Mesothelial cell of epicardium (in vitro differentiated cells): ENCODE measurements around the gene TMUB1. TPM values are rescaled to one million over a fixed set of nuclear protein-coding genes. Genes with fewer than 3 reads are reported as not detected.

ENCODE experiments used
- DNase-seq, 2 experiments: peaks; one replicate each; pipeline ENCODE4 v3.0.0; 2021; ENCODE audit warnings: low spot score in 2 of 2; ENCODE audit not compliant: unreplicated experiment in 2 of 2
- H3K27ac Mint-ChIP-seq: 2 replicates; pipeline ENCODE4 v1.8.0; 2021; ENCODE audit warnings: mixed read lengths
- H3K27me3 Mint-ChIP-seq: 2 replicates; pipeline ENCODE4 v1.8.0; 2021; ENCODE audit warnings: low read depth, mixed read lengths
- H3K36me3 Mint-ChIP-seq: 2 replicates; pipeline ENCODE4 v1.8.0; 2021; ENCODE audit warnings: mixed read lengths
- H3K4me1 Mint-ChIP-seq: 2 replicates; pipeline ENCODE4 v1.8.0; 2021; ENCODE audit warnings: mixed read lengths
- H3K4me3 Mint-ChIP-seq: 2 replicates; pipeline ENCODE4 v1.8.0; 2021; ENCODE audit warnings: mild to moderate bottlenecking, moderate library complexity, mixed read lengths
- H3K9me3 Mint-ChIP-seq: 2 replicates; pipeline ENCODE4 v1.8.0; 2021; ENCODE audit warnings: mixed read lengths
- total RNA-seq: library from RNA; stranded (reverse); gene quantifications from 3 replicates; pipeline ENCODE4 v1.2.1, GENCODE V29; 2021
- TF ChIP-seq, protein P1 (sequence below): fragments of 200-600 bp; sonication (generic); IDR thresholded peaks from one replicate; pipeline ENCODE4 v1.5.0; 2021; ENCODE audit warnings: antibody characterized with exemption; ENCODE audit not compliant: unreplicated experiment

TMUB1 gene
- total RNA-seq, 1 donor from 2014 or later = 34.7 TPM

- DNase-seq = no peak
- no peaks in the 10 kb centered on the region for H3K9me3 Mint-ChIP-seq
- peaks cover 2% of the 10 kb centered on the region for H3K27me3 Mint-ChIP-seq
- no peak overlapping the region for H3K4me3 Mint-ChIP-seq
- H3K4me1 Mint-ChIP-seq = peaks cover 17% of the 10 kb centered on the region
- H3K27ac Mint-ChIP-seq = peak overlapping the region; percentile 50
- peaks cover 37% of the 10 kb centered on the region for H3K36me3 Mint-ChIP-seq
- TF ChIP-seq, protein P1, sequence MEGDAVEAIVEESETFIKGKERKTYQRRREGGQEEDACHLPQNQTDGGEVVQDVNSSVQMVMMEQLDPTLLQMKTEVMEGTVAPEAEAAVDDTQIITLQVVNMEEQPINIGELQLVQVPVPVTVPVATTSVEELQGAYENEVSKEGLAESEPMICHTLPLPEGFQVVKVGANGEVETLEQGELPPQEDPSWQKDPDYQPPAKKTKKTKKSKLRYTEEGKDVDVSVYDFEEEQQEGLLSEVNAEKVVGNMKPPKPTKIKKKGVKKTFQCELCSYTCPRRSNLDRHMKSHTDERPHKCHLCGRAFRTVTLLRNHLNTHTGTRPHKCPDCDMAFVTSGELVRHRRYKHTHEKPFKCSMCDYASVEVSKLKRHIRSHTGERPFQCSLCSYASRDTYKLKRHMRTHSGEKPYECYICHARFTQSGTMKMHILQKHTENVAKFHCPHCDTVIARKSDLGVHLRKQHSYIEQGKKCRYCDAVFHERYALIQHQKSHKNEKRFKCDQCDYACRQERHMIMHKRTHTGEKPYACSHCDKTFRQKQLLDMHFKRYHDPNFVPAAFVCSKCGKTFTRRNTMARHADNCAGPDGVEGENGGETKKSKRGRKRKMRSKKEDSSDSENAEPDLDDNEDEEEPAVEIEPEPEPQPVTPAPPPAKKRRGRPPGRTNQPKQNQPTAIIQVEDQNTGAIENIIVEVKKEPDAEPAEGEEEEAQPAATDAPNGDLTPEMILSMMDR = no peak
These were observed 40.0 kb upstream of the TMUB1 start for GRCh38 chr7:151123158-151123821.

DNA sequence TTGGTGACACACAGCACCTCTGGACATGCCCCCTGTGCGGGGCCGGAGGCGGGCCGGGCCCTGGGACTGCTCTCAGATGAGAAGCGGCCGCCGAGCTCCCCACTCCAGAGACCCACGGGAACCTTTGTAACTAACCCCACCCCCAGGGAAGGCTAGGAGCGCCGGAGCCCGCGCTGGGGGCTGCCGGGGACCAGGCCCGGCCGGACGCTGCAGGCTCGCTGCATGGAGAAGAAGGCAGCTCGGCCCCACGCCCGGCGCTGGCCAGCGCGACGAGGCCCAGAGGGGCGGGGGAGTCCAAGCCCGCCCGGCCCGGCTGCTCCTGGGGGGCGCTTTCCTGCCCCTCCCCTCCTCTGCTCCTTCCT lies 39.5 kb upstream of the TMUB1 start:
- DNase-seq = no peak
- Mint-ChIP-seq H3K27ac (no peak overlapping the region), H3K4me1 (peaks cover 17% of the 10 kb centered on the region), H3K36me3 (peaks cover 37% of the 10 kb centered on the region), H3K27me3 (peaks cover 2% of the 10 kb centered on the region), H3K9me3 (no peaks in the 10 kb centered on the region), H3K4me3 (no peak overlapping the region)
- TF ChIP-seq, protein P1 = no peak

- Mint-ChIP-seq H3K27ac (no peak overlapping the region), H3K36me3 (peaks cover 35% of the 10 kb centered on the region), H3K27me3 (peaks cover 2% of the 10 kb centered on the region), H3K4me1 (peaks cover 14% of the 10 kb centered on the region), H3K4me3 (no peak overlapping the region), H3K9me3 (no peaks in the 10 kb centered on the region)
- no peak for DNase-seq
- TF ChIP-seq, protein P1 = no peak
These were observed 39.0 kb upstream of the TMUB1 start for GRCh38 chr7:151122276-151122675.

DNA sequence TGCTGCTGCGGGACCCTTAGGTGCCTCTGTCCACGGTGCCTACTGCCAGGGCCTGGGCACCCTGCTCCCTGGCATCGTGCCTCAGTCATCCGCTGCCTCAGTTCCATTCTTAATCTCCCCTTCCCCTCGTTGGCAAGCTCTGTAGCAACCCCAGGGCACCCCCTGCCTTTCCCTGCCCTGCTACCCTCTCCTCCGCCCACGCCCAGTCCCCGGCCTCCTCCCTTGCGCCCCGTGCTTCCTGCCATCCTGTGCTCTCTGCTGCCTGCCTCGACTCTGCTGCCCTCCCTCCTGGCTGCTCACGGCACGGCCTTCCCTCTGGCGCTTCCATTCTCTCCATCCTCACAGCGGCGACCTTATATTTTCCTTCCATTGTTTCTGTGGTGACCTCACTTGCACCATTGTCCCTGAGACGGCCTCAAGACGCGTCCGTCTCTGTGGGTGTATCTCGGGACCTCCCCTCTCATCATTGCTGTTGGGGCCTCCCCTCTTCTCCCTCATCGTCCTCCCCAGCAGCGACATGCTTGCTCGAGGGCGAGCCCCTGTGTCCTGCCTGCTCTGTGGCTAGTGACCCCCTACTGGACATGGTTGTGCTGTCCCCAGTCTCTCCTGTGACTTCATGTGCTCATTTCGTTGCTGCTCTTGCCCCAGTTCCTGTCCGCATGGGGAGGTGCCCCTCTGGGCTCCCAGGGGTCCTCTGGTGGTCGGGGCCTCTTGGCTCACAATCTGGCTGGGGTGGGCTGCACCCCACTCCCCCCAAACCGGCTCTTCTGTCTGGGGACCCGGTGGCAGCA lies 38.3 kb upstream of the TMUB1 start:
- Mint-ChIP-seq H3K9me3 (no peaks in the 10 kb centered on the region), H3K27me3 (peaks cover 2% of the 10 kb centered on the region), H3K36me3 (peaks cover 35% of the 10 kb centered on the region), H3K4me3 (no peak overlapping the region), H3K4me1 (peaks cover 16% of the 10 kb centered on the region), H3K27ac (no peak overlapping the region)
- DNase-seq = no peak
- TF ChIP-seq, protein P1 = no peak

DNA sequence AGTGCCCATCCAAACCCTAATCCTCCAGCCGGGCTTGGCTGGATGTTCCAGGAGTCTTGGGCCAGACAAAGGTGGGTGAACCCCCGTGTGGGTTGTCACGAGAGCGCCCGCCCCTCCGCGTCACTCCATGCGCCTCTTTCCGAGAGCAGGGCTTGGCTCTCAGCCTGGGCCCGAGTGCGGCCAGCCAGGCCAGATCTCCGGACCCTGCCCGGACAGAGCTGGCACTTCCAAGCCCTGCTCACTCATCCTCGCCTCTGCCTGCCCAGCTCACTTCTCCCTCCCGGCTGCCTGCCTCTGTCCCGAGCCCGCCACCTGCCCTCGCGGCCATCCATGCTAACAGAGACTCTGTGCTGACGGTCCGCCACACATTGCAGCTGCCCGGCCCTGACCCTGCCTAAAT lies 37.6 kb upstream of the TMUB1 start:
- TF ChIP-seq, protein P1 = no peak
- Mint-ChIP-seq H3K27me3 (peaks cover 2% of the 10 kb centered on the region), H3K27ac (no peak overlapping the region), H3K4me3 (no peak overlapping the region), H3K36me3 (peaks cover 35% of the 10 kb centered on the region), H3K4me1 (peaks cover 20% of the 10 kb centered on the region), H3K9me3 (no peaks in the 10 kb centered on the region)
- DNase-seq = no peak
